ENCODE results near the gene BSDC1. TPM values are rescaled to one million over a fixed set of nuclear protein-coding genes. Genes with fewer than 3 reads are reported as not detected.

The BSDC1 gene
- total RNA-seq, 4 donors from 2014 or later = 49.4 to 92.1 (median 71.9) TPM

GRCh38 chr1:32362474-32363313, 31.5 kb downstream of the BSDC1 start, which contains the start of the genes FAM229A and TSSK3:
Gene FAM229A (minus strand): TSS chr1:32362485. CDS start chr1:32362091, 394 bp downstream.
Gene TSSK3 (plus strand): TSS chr1:32362539. CDS start chr1:32362702, 163 bp downstream.
- TF ChIP-seq CTCF (IDR thresholded peaks at IDR 0.05; ENCODE audit: low read depth) = no peak

- no peak for TF ChIP-seq CTCF (IDR thresholded peaks at IDR 0.05; ENCODE audit: low read depth)
Observed at GRCh38 chr1:32361674-32362473, 32.4 kb downstream of the BSDC1 start.

GRCh38 chr1:32361308-32361673, 33.0 kb downstream of the BSDC1 start:
- TF ChIP-seq CTCF (IDR thresholded peaks at IDR 0.05; ENCODE audit: low read depth) = no peak

- no peak for TF ChIP-seq CTCF (IDR thresholded peaks at IDR 0.05; ENCODE audit: low read depth)
Observed at GRCh38 chr1:32358435-32358834, 35.8 kb downstream of the BSDC1 start.

GRCh38 chr1:32357614-32358013, 36.6 kb downstream of the BSDC1 start:
- TF ChIP-seq CTCF (IDR thresholded peaks at IDR 0.05; ENCODE audit: low read depth) = no peak

GRCh38 chr1:32356478-32356877, 37.8 kb downstream of the BSDC1 start:
- TF ChIP-seq CTCF (IDR thresholded peaks at IDR 0.05; ENCODE audit: low read depth) = no peak
